Stimulated activated CD4-positive, alpha-beta T cell treated with anti-CD3 and anti-CD28 coated beads, Interleukin-4, amount 100 ng/mL, for 1 hour (primary cell): ENCODE results near the gene RALBP1.

Source experiments
- DNase-seq: peaks from one replicate; pipeline ENCODE4 v3.0.0-alpha.2; 2020

Gene RALBP1

GRCh38 chr18:9513971-9514512 is 38.7 kb downstream of the RALBP1 start:
- DNase-seq: no peak

- no peak for DNase-seq
These were observed 41.2 kb downstream of the RALBP1 start for GRCh38 chr18:9516437-9517064.

GRCh38 chr18:9517869-9518268 is 42.6 kb downstream of the RALBP1 start:
- DNase-seq: no peak

- DNase-seq: no peak
These were observed 44.1 kb downstream of the RALBP1 start for GRCh38 chr18:9519399-9519798.

- no peak for DNase-seq
These were observed 45.4 kb downstream of the RALBP1 start for GRCh38 chr18:9520666-9521065.

- no peak for DNase-seq
These were observed 46.5 kb downstream of the RALBP1 start for GRCh38 chr18:9521770-9522169.

GRCh38 chr18:9522952-9523351 is 47.6 kb downstream of the RALBP1 start:
- no peak for DNase-seq

- no peak for DNase-seq
These were observed 51.1 kb downstream of the RALBP1 start for GRCh38 chr18:9526458-9526857.

- DNase-seq: no peak
These were observed 55.1 kb downstream of the RALBP1 start for GRCh38 chr18:9530226-9531009.

- no peak for DNase-seq
These were observed 56.6 kb downstream of the RALBP1 start for GRCh38 chr18:9531791-9532410.

- DNase-seq: no peak
These were observed 59.5 kb downstream of the RALBP1 start for GRCh38 chr18:9534844-9535243.

- no peak for DNase-seq
These were observed 60.2 kb downstream of the RALBP1 start for GRCh38 chr18:9535430-9535991.

- no peak for DNase-seq
These were observed 61.2 kb downstream of the RALBP1 start for GRCh38 chr18:9536354-9537152.

GRCh38 chr18:9537677-9538076 is 62.4 kb downstream of the RALBP1 start:
- DNase-seq: no peak

- no peak for DNase-seq
These were observed 64.0 kb downstream of the RALBP1 start for GRCh38 chr18:9539283-9539682.

- DNase-seq: no peak
These were observed 64.6 kb downstream of the RALBP1 start for GRCh38 chr18:9539938-9540337.

- DNase-seq: no peak
These were observed 67.6 kb downstream of the RALBP1 start for GRCh38 chr18:9542924-9543323.

GRCh38 chr18:9545029-9545428 is 69.7 kb downstream of the RALBP1 start:
- no peak for DNase-seq

- DNase-seq: no peak
These were observed 71.2 kb downstream of the RALBP1 start for GRCh38 chr18:9546468-9546867.

GRCh38 chr18:9547782-9548181 is 72.5 kb downstream of the RALBP1 start:
- DNase-seq: no peak

GRCh38 chr18:9549405-9549804 is 74.1 kb downstream of the RALBP1 start:
- no peak for DNase-seq

- no peak for DNase-seq
These were observed 75.1 kb downstream of the RALBP1 start for GRCh38 chr18:9550429-9550828.

GRCh38 chr18:9552191-9552590 is 76.9 kb downstream of the RALBP1 start:
- DNase-seq: no peak
